ENCODE measurements around the gene PTDSS2.

GRCh38 chr11:459511-460220 is 9.6 kb downstream of the PTDSS2 start:
- TF ChIP-seq POLR2A (IDR thresholded peaks at IDR 0.05; ENCODE audit: low read depth) (no peak), EP300 (IDR thresholded peaks at IDR 0.05) (no peak)
- TF ChIP-seq, protein P1, sequence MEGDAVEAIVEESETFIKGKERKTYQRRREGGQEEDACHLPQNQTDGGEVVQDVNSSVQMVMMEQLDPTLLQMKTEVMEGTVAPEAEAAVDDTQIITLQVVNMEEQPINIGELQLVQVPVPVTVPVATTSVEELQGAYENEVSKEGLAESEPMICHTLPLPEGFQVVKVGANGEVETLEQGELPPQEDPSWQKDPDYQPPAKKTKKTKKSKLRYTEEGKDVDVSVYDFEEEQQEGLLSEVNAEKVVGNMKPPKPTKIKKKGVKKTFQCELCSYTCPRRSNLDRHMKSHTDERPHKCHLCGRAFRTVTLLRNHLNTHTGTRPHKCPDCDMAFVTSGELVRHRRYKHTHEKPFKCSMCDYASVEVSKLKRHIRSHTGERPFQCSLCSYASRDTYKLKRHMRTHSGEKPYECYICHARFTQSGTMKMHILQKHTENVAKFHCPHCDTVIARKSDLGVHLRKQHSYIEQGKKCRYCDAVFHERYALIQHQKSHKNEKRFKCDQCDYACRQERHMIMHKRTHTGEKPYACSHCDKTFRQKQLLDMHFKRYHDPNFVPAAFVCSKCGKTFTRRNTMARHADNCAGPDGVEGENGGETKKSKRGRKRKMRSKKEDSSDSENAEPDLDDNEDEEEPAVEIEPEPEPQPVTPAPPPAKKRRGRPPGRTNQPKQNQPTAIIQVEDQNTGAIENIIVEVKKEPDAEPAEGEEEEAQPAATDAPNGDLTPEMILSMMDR (IDR thresholded peaks at IDR 0.05): no peak
